VCaP (cell line): ENCODE measurements around the gene CADM3.

Experiments used
- H3K27ac ChIP-seq: fragments of 450-650 bp; 2 replicates; pipeline ENCODE4 v1.5.1; 2017
- CTCF ChIP-seq: fragments of 450-650 bp; conservative IDR thresholded peaks from 2 replicates; pipeline ENCODE4 v1.5.1; 2017; ENCODE audit warnings: mild to moderate bottlenecking, moderate library complexity

Gene CADM3

DNA sequence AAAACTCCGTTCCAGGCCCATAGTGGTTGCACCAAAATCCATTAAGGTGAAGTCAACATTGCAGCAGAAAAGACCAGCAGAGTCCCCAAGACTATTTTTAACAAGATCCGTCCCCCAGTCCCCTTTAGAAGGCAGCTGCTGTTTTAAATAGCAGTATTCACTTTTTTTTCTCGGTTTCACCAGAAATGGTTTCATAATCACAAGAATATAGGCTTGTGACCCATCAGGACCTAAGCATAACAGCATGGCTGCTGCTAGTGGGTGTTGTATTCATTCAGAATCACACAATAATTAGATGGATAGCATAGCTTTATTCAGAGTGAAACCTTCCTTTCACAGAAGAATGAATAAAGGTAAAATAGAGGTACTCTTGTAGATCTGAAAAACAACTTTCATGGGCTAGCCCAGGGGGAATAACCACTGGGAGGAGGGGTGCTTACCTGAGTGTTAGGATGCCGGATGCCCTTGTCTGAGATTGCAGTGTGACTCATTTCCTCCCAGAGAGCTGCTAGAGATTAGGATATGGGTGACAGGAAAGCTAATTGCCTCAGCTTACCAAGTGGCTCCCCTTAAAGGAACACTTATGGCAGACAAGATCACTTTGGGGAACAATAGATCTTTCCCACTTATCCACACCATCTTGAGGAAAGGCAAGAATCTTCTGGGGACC, 68.3 kb downstream of the CADM3 start:
- no peak overlapping the region for H3K27ac ChIP-seq
- TF ChIP-seq CTCF = no peak

- no peak overlapping the region for H3K27ac ChIP-seq
- TF ChIP-seq CTCF = no peak
These were observed 75.9 kb downstream of the CADM3 start for GRCh38 chr1:159247266-159247665.

DNA sequence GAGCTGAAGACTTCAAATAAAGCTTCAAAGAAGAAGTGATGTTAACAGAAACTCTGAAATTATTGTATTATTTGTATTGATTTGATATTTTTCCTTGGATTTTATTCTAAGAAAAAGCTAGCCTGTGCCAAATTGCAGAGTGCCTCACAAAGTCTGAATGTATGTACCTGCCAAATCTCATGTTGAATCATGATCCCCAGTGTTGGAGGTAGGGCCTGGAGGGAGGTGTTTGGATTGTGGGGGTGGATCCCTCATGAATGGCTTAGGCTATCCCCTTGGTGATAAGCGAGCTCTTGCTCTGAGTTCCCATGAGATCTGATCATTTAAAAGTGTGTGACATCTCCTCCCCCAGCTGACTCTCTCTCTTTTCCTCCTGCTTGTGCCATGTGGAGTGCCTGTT, 76.9 kb downstream of the CADM3 start:
- no peak for TF ChIP-seq CTCF
- H3K27ac ChIP-seq = no peak overlapping the region

DNA sequence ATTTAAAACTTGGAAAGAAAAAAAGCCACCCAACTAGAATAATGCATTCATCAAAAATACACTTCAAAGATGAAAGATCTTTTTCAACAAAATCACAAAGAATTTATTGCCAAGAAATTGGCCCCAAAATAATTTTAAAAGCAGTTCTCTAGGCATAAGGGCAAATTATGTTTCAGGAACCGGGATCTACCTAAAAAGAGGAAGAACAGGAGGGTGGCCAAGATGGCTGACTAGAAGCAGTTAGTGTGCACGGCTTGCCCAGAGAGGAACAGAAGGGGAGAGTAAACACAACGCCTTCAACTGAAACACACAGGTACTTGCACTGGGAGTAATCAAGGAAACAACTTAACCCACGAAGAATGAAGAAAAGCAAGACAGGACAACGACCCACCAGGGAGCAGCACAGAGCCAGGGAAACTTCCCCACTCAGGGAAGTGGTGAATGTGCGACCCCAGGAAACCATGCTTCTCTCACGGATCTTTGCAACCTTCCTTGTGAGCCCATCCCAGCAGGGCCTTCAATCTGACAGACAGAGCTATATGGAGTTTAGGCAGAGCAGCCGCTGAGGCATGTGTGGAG, 79.3 kb downstream of the CADM3 start:
- H3K27ac ChIP-seq = no peak overlapping the region
- no peak for TF ChIP-seq CTCF
